ENCODE data around the gene CRYGB.
"Not testable (repeated sequence)": the region's sequence is repeated elsewhere in the genome, so short reads cannot be mapped to it uniquely, and the experiment has no call there.

Gene CRYGB

DNA sequence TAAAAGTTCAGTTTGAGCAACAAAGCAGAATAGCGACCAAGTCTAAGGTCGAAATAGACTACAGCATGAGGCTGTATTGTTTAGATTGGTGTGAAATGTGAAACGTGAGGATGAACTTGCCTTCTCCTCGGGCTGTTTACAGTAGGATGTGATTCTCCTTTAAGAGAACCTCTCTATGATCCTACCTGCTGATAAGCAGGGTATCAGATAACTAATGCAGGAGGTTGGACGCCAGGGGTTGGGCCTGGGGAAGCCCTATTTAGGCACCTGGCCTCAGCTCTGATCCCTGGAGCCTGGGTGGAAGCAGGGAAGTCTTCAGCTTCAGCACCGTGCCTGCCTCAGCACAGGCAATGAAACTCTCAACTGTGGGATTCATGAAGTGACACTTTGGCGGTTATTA is 33.0 kb downstream of the CRYGB start:
- DNase-seq (ENCODE audit: low read depth, low spot score): peak; percentile 86

DNA sequence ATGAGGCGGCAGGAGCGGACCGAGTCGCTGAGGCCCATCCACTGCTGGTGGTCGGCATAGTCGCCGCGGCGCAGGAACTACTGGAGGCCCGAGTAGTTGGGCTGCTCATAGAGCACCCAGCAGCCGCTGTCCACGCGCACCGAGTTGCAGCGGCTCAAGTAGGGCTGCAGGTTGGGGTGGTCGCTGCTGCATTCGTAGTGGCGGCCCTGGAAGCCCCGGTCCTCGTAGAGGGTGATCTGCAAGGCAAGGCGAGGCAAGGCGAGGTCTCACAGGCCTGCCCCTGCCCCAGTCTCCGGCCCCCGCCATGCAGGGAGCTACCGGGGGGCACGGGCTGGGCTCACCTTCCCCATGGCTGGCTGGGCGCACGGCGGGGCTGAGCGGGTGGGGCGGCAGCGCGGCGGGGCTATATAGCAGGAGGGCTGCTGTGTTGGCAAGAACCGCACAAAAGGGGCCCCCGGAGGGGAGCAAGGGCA is 33.6 kb downstream of the CRYGB start:
- peak; percentile 37 for DNase-seq (ENCODE audit: low read depth, low spot score)

DNA sequence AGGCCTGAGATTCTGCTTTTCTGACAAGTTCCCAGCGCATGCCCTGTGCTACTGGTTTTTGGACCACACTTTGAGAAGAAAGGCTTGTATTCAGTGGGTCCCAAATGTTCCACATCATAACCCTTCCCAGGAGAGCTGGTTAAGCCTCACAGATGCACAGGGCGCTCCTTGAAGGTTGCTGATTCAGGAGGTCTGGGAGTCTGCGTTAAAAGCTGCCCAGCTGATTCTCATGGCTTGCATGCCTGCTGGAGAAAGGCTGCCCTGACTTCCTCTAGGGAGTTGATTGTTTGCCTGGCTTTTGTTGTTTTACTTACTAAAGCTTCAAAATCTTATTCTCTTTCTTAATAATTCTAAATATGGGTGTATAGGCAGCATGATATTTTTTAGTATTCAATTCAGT is 42.3 kb downstream of the CRYGB start:
- DNase-seq (ENCODE audit: low read depth, low spot score): no peak

DNA sequence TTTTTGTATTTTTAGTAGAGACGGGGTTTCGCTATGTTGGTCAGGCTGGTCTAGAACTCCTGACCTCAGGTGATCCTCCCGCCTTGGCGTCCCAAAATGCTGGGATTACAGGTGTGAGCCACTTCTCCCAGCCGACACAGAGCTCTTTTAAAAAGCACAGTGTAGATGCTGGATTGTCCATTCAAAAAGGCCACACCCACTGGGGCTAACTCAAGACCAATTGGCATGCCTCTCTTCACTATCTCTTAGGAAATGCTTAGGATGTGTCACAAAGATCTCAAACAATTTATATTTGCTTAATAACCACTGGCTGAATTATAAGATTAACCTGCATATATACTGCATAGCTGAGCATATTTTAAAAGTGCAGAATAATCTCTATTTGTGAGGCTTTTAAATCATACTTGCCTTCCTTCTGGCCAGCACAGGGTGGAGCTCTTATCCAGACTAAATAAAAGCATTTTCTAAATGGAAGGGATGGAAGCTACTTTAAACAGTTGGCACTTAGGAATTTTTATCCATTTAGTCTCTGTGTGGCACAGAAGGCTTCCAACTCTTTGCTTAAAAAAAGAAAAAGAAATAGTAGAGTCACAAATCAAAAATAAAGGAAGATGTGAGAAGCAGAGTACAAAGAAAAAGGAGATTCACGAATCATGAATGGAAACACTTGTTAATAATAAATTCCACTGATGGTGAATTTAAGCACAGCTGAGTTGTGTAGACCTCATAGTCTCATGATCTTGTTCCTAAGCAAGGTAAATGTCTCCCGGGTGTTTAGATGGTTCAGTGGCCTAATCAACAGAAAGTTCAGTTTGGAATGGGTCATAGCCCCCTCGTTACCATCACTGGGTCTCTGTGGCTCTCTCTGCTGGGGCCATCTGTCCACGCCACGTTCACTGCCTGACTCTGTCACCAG is 44.0 kb downstream of the CRYGB start:
- DNase-seq (ENCODE audit: low read depth, low spot score): no peak

- DNase-seq (ENCODE audit: low read depth, low spot score): no peak
Observed at GRCh38 chr2:208099682-208100470, 46.1 kb downstream of the CRYGB start.

DNA sequence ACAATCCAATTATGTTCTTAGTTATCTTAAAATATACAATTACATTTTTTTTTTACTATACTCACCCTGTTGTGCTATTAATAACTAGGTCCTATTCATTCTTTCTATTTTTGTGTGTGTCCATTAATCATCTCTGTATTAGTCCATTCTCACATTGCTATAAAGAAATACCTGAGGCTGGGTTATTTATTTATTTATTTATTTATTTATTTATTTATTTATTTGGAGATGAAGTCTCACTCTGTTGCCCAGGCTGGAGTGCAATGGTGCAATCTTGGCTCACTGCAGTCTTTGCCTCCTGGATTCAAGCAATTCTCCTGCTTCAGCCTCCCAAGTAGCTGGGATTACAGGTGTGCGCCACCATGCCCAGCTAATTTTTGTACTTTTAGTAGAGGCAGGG is 47.3 kb downstream of the CRYGB start:
- not testable (repeated sequence) for DNase-seq (ENCODE audit: low read depth, low spot score)

GRCh38 chr2:208098267-208098666 is 47.7 kb downstream of the CRYGB start:
- no peak for DNase-seq (ENCODE audit: low read depth, low spot score)

DNA sequence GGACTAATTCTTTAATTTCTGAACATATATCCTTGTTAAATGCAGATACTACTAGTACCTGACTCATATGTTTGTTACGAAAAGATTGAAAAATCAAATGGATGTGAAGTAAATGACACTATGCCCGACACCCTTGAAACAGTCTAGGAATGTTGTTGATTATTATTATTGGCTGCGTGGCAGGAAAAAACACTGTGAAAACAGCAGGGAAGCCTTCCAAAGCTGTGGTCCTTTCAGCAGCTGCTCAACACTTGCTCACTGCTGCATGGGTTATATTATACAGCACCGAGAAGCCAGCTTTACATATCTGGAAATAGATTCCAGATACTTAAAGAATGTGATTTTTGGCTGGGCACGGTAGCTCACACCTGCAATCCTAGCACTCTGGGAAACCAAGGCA is 48.2 kb downstream of the CRYGB start:
- DNase-seq (ENCODE audit: low read depth, low spot score): no peak

DNA sequence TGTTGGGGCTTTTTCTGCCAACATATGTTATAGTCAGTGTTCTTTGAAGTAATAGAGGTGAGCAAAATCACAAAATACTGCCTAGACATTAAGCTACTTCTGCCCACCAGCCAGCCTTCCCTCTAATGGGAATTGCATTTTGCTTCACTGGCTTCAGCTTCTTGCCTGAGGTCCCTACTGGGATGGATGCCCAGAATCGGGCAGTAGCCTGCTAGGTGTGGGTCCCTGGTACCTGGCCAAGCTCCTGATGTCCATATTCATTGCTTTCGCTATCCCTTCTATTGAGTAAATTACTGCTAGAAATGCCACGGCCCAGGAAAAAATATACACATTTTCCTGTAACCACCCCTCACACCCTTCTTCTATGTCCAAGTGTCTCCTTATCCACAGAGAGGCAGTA is 48.6 kb downstream of the CRYGB start:
- no peak for DNase-seq (ENCODE audit: low read depth, low spot score)

DNA sequence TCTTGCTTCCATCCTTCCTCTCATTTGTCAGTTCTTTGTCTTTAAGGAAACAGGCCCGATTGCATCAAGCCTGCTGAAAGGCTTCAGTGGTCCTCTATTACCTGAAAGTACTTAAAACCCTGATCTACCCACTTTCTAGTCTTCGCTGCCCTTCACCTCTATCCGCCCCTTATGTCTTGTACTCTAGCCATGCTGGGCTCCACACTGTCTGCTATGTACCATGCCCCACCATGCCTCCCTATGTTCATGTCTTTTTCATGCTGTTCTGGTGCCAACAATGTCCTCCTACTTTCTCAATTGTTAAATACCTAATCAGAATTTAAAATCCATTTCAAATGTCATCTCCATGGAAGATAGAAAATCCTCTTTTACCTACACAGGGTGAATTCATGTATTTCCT is 49.9 kb downstream of the CRYGB start:
- DNase-seq (ENCODE audit: low read depth, low spot score): no peak

- DNase-seq (ENCODE audit: low read depth, low spot score): no peak
Observed at GRCh38 chr2:208093128-208093527, 52.8 kb downstream of the CRYGB start.
